CD4-positive, alpha-beta T cell (primary cell): ENCODE measurements around the gene METTL21C. TPM values are rescaled to one million over a fixed set of nuclear protein-coding genes. Genes with fewer than 3 reads are reported as not detected.

Experiments used
- ATAC-seq: fragments of 200-7000 bp; cut with Tn5 transposase; one replicate; pipeline ENCODE4 v1.10.0; 2022; ENCODE audit warnings: mild to moderate bottlenecking; ENCODE audit not compliant: poor library complexity
- CTCF ChIA-PET: fragments of 350-600 bp; sonication (Branson Sonifier 250); formaldehyde crosslinking; loops from one replicate; lab custom pipeline; 2021; ENCODE audit warnings: antibody characterized with exemption, inconsistent platforms; lab: Charles Lee
- POLR2A ChIA-PET: fragments of 350-600 bp; sonication (Branson Sonifier 250); formaldehyde crosslinking; loops from one replicate; lab custom pipeline; 2021; ENCODE audit warnings: antibody characterized with exemption, inconsistent platforms; lab: Charles Lee
- DNase-seq, 14 experiments: peaks; one replicate each; pipeline ENCODE4 v3.0.0-alpha.2; 2013 to 2020; ENCODE audit warnings: mixed read lengths in 2 of 14
- H3K27ac ChIP-seq, 2 donors: one replicate each; pipeline versions ENCODE4 v1.5.1 to v1.7.0; 2013; ENCODE audit warnings: low read length in 2 of 2, low read depth in 1 of 2, mild to moderate bottlenecking in 1 of 2
- H3K27me3 ChIP-seq, 2 experiments: 1 replicate in 1 of 2; 2 replicates in 1 of 2; pipeline versions ENCODE4 v1.6.1 to v1.7.0; 2013; ENCODE audit warnings: low read length in 2 of 2, control low read depth in 1 of 2, mild to moderate bottlenecking in 1 of 2, moderate library complexity in 1 of 2; ENCODE audit not compliant: insufficient read depth in 2 of 2, control insufficient read depth in 1 of 2
- H3K36me3 ChIP-seq: one replicate; pipeline ENCODE4 v1.6.1; 2013; ENCODE audit warnings: low read length, control low read depth; ENCODE audit not compliant: insufficient read depth
- H3K4me1 ChIP-seq: one replicate; pipeline ENCODE4 v1.6.1; 2013; ENCODE audit warnings: low read length, control low read depth; ENCODE audit not compliant: insufficient read depth
- H3K4me3 ChIP-seq: one replicate; pipeline ENCODE4 v1.5.1; 2013; ENCODE audit warnings: mild to moderate bottlenecking, low read length, moderate library complexity
- H3K9me3 ChIP-seq, 2 experiments: 1 replicate in 1 of 2; 2 replicates in 1 of 2; pipeline versions ENCODE4 v1.6.1 to v1.7.0; 2013; ENCODE audit warnings: low read length in 2 of 2, mild to moderate bottlenecking in 2 of 2, control low read depth in 1 of 2, moderate library complexity in 1 of 2; ENCODE audit not compliant: control insufficient read depth in 1 of 2, insufficient read depth in 1 of 2
- H3K27ac Mint-ChIP-seq: one replicate; pipeline ENCODE4 v1.8.0; 2020; ENCODE audit warnings: mixed read lengths
- H3K27me3 Mint-ChIP-seq: one replicate; pipeline ENCODE4 v1.8.0; 2021; ENCODE audit warnings: mixed read lengths
- H3K36me3 Mint-ChIP-seq: one replicate; pipeline ENCODE4 v1.8.0; 2021; ENCODE audit warnings: low read depth, mixed read lengths
- H3K4me1 Mint-ChIP-seq: one replicate; pipeline ENCODE4 v1.8.0; 2021; ENCODE audit warnings: low read depth, mixed read lengths
- H3K4me3 Mint-ChIP-seq: one replicate; pipeline ENCODE4 v1.8.0; 2020; ENCODE audit warnings: mild to moderate bottlenecking, mixed read lengths
- H3K9me3 Mint-ChIP-seq: one replicate; pipeline ENCODE4 v1.8.0; 2020; ENCODE audit warnings: mixed read lengths
- CTCF ChIP-seq: fragments of 200-600 bp; IDR thresholded peaks from one replicate; pipeline ENCODE4 v1.8.0; 2022; ENCODE audit warnings: antibody characterized with exemption, mild to moderate bottlenecking
- intact Hi-C, 2 experiments: fragments of 100-400 bp; cut with DNase I in 1 of 2; cut with micrococcal nuclease in 1 of 2; formaldehyde crosslinking; loops; one replicate each; pipeline versions ENCODE4 v1.15.1 to v1.9.0; 2023 to 2025; cut with DNase I, micrococcal nuclease
- total RNA-seq, 174 experiments: library from RNA in 2 of 174; stranded (reverse) in 2 of 174; gene quantifications; one replicate each; pipeline ENCODE4 v1.2.3 and lab custom pipeline; 2021 to 2026

METTL21C gene
- total RNA-seq, 2 experiments from 2014 or later = not detected

DNA sequence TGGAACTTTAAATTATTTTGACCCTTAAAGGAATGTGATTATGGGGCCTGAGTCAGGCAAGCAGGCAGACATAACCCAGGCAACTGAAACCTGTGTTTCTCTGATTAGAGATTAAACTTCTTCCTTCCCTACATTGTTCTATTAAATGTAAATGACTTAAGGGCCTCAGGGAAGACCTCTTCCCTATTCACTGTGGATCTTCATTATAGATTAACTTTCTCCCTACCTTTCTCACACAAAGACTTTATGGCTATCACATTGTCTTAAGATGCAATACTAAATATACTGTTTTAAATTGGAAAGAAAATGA lies 8.8 kb upstream of the METTL21C start:
- Histone ChIP-seq H3K4me3 (no peak overlapping the region), H3K4me1 (no peaks in the 10 kb centered on the region), H3K27me3 (no peaks in the 10 kb centered on the region), H3K27ac (no peak overlapping the region), H3K36me3 (no peaks in the 10 kb centered on the region), H3K9me3 (peaks cover 0 to under 1% of the 10 kb centered on the region in 2 experiments)
- Mint-ChIP-seq H3K4me1 (no peaks in the 10 kb centered on the region), H3K4me3 (no peak overlapping the region), H3K36me3 (no peaks in the 10 kb centered on the region), H3K27ac (no peak overlapping the region), H3K9me3 (no peaks in the 10 kb centered on the region), H3K27me3 (peaks cover 9% of the 10 kb centered on the region)
- DNase-seq = no peak
- POLR2A ChIA-PET = no interaction called here
- no peak for TF ChIP-seq CTCF
- intact Hi-C loops = no loop called here
- no peak for ATAC-seq
- CTCF ChIA-PET = no interaction called here

DNA sequence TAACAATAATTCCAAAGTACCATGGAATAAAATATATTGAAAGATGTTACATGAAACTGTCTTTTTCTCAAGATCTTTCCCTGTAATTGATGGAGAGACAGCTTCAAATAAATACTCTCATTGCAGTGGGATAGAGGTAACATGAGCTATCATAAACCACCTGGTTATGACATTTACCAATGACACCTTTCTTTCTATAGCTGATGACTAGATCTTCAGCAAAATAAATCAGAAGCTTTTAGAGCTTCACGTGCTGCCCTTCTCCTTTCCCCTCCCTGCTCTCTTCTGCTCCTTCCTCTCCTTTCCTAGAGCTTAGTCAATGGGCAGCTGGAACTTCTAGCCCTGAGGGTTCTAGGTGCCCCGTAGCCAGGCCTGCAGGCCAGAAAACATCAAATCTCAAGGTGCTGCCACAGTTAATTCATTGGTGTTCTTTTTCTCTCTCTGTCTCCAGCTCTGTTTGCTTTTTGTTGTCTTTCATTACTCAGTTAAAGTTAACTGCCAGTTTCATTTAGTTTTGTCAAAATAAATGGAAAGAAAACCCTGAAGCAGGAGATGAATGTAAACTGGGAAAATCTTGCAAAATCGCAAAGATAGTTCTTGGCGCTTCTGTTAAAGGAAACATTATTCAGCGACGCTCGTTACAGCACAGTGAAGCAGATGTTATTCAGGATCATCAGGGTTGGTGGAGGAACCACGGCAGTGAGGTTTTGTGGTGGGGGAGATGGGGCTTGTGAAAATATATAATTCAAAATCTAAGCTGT lies 8.3 kb upstream of the METTL21C start:
- H3K4me3 Mint-ChIP-seq = no peak overlapping the region
- Histone ChIP-seq H3K27ac (no peak overlapping the region), H3K9me3 (no peaks in the 10 kb centered on the region), H3K27me3 (no peaks in the 10 kb centered on the region), H3K4me1 (no peaks in the 10 kb centered on the region), H3K36me3 (no peaks in the 10 kb centered on the region), H3K4me3 (no peak overlapping the region)
- H3K27me3 Mint-ChIP-seq = peaks cover 14% of the 10 kb centered on the region
- intact Hi-C loops = no loop called here
- H3K27ac Mint-ChIP-seq = no peak overlapping the region
- ChIA-PET CTCF (no interaction called here), POLR2A (no interaction called here)
- H3K36me3 Mint-ChIP-seq = no peaks in the 10 kb centered on the region
- TF ChIP-seq CTCF = no peak
- H3K9me3 Mint-ChIP-seq = peaks cover 3% of the 10 kb centered on the region
- ATAC-seq (no peak), DNase-seq (no peak)
- H3K4me1 Mint-ChIP-seq = no peaks in the 10 kb centered on the region

DNA sequence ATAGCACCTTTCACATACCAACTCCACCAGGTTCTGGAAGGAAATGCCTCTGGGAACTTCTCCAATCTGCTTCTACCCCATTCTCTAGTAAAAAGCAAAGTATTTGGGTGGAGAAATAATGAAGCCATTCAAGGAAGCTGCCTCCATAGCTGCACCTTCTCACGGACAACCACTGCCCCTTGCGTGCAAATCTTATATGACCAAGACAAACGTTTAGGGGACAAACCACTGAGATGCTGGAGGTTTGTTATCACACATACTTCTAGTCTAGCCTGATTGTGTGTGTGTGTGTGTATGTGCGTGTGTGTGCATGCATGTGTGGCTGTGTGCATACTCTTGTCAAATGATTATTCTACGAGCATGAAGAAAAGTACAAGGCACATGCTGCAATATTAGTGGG lies 6.5 kb upstream of the METTL21C start:
- Mint-ChIP-seq H3K36me3 (no peaks in the 10 kb centered on the region), H3K4me3 (no peak overlapping the region), H3K9me3 (peaks cover 3% of the 10 kb centered on the region), H3K27me3 (peaks cover 16% of the 10 kb centered on the region), H3K27ac (no peak overlapping the region), H3K4me1 (no peaks in the 10 kb centered on the region)
- intact Hi-C loops = no loop called here
- CTCF ChIA-PET = no interaction called here
- Histone ChIP-seq H3K36me3 (no peaks in the 10 kb centered on the region), H3K27ac (no peak overlapping the region), H3K9me3 (no peaks in the 10 kb centered on the region), H3K4me1 (no peaks in the 10 kb centered on the region), H3K4me3 (no peak overlapping the region), H3K27me3 (no peaks in the 10 kb centered on the region)
- POLR2A ChIA-PET = no interaction called here
- DNase-seq = no peak
- TF ChIP-seq CTCF = no peak
- ATAC-seq = no peak
